Measurements from ENCODE around the gene MAGT1.

GRCh38 chrX:77875372-77875771 is 19.9 kb downstream of the MAGT1 start:
- TF ChIP-seq CTCF (IDR thresholded peaks at IDR 0.05) (no peak), POLR2A (IDR thresholded peaks at IDR 0.05) (no peak)

Data from vagina (tissue), 2 donors.